Activated CD4-positive, alpha-beta T cell treated with anti-CD3 and anti-CD28 coated beads, Interleukin-2, amount 50 U/mL, for 4 hours (primary cell): ENCODE measurements around the gene MED29.

Experiments used
- DNase-seq, 2 experiments: peaks; one replicate each; pipeline ENCODE4 v3.0.0-alpha.2; 2020

The MED29 gene

GRCh38 chr19:39399668-39400050 lies 8.5 kb downstream of the MED29 start:
- DNase-seq: no peak

GRCh38 chr19:39400061-39400460 lies 8.9 kb downstream of the MED29 start:
- DNase-seq: no peak

- DNase-seq: no peak
These were observed 9.9 kb downstream of the MED29 start for GRCh38 chr19:39401070-39401548.

GRCh38 chr19:39401549-39402345 lies 10.6 kb downstream of the MED29 start:
- DNase-seq: peak; percentile 77 to 79

- DNase-seq: peak; percentile 76 to 78
These were observed 11.4 kb downstream of the MED29 start for GRCh38 chr19:39402346-39403300.

- DNase-seq: peak; percentile 94
These were observed 12.4 kb downstream of the MED29 start for GRCh38 chr19:39403331-39404312.

- DNase-seq: no peak
These were observed 14.2 kb downstream of the MED29 start for GRCh38 chr19:39405261-39405957.

- peak; percentile 89 to 90 for DNase-seq
These were observed 14.9 kb downstream of the MED29 start for GRCh38 chr19:39405958-39406655.

GRCh38 chr19:39406656-39407409 lies 15.7 kb downstream of the MED29 start, which contains the start of gene ZFP36:
ZFP36 (plus strand) TSS chr19:39406847; CDS start chr19:39406905, 58 bp downstream.
- peak; percentile 87 to 88 for DNase-seq

GRCh38 chr19:39407410-39407659 lies 16.2 kb downstream of the MED29 start:
- DNase-seq: no peak

GRCh38 chr19:39407660-39408391 lies 16.6 kb downstream of the MED29 start:
- DNase-seq: peak in 1 of 2 experiments; percentile 47

- DNase-seq: no peak
These were observed 17.4 kb downstream of the MED29 start for GRCh38 chr19:39408392-39409207.

- DNase-seq: peak; percentile 80 to 82
These were observed 18.2 kb downstream of the MED29 start for GRCh38 chr19:39409208-39410016.

GRCh38 chr19:39410017-39410830 lies 19.0 kb downstream of the MED29 start:
- DNase-seq: peak in 1 of 2 experiments; percentile 42

GRCh38 chr19:39410831-39411080 lies 19.6 kb downstream of the MED29 start:
- DNase-seq: no peak

GRCh38 chr19:39411081-39411831 lies 20.1 kb downstream of the MED29 start:
- no peak for DNase-seq

- DNase-seq: peak; percentile 92 to 94
These were observed 20.6 kb downstream of the MED29 start for GRCh38 chr19:39411832-39412099.
